ENCODE measurements around the gene ING5. TPM values are rescaled to one million over a fixed set of nuclear protein-coding genes. Genes with fewer than 3 reads are reported as not detected.

Gene ING5
- total RNA-seq, 1 experiment from 2014 or later = 32.1 TPM

DNA sequence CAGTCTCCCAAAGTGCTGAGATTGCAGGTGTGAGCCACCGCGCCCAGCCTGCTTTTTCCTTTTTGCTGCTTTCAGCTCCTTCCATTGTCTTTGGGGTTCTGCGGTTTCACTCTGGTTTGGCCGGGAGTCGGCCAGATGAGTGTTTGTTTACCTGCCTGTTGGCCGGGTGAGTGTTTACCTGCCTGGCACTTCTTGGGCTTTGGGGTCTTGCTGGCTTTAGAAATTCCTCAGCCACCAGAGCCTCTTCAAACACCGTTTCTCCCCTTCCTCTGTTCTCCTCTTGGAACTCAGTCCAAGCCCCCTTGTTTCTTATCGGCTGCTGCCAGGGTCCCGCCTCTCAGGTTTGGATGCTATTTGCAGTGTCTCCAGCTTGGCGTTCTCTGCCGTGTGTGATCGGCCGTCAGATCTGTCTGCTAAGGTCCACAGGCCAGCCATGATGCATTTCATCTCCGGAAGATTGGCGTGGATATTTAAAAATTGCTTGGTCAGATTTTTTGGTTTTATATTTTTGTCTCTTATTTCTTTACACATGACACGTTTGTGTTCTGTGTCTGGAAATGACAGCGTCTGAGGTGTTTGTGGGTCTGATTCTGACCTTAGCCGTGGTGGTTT is 60.6 kb downstream of the ING5 start:
- Histone ChIP-seq H4K20me1 (ENCODE audit: low read length) (no peaks in the 10 kb centered on the region), H3K27ac (ENCODE audit: low read length) (peak overlapping the region; percentile 82), H2AFZ (ENCODE audit: low read length) (no peak overlapping the region), H3F3A (ENCODE audit: low read length, unreplicated experiment) (peaks cover 8% of the 10 kb centered on the region), H3K4me1 (ENCODE audit: insufficient read depth, low read length) (peaks cover 13% of the 10 kb centered on the region), H3K27me3 (ENCODE audit: low read length) (no peaks in the 10 kb centered on the region), H3K36me3 (ENCODE audit: low read depth, low read length) (peaks cover 9% of the 10 kb centered on the region), H3K9ac (ENCODE audit: low read length) (no peak overlapping the region), H3K4me2 (ENCODE audit: low read length) (peak overlapping the region; percentile 78), H3K9me2 (replicated peaks; ENCODE audit: low read length) (no peaks in the 10 kb centered on the region), H3K4me3 (ENCODE audit: low read length) (peak overlapping the region; percentile 41; the same call in 1 of the 2 replicates), H3K79me2 (ENCODE audit: low read length) (no peaks in the 10 kb centered on the region), H3K9me3 (ENCODE audit: low read length) (no peaks in the 10 kb centered on the region)
- TF ChIP-seq EZH2 (IDR thresholded peaks at IDR 0.05; ENCODE audit: low read length, unreplicated experiment) (no peak), CTCF (conservative IDR thresholded peaks at IDR 0.05; ENCODE audit: low read depth, low read length) (no peak), EZH2phosphoT487 (IDR thresholded peaks at IDR 0.05; ENCODE audit: borderline replicate concordance, low read length) (no peak)
- ChIA-PET CTCF (interaction anchor here (0.6 kb wide), 1 partner anchor 68 kb away, joined by 3 read pairs; no protein-coding TSS in a partner anchor), POLR2A (ENCODE audit: unreplicated experiment) (interaction anchor here (0.7 kb wide), 1 partner anchor 88 kb away, joined by 3 read pairs; no protein-coding TSS in a partner anchor)
- DNase-seq = peak; percentile 73
- peak; percentile 76 for ATAC-seq
- intact Hi-C loops (cut with micrococcal nuclease) = no loop called here
- BruUV-seq (replicated peaks) = no TSS peak

- Histone ChIP-seq H2AFZ (ENCODE audit: low read length) (no peak overlapping the region), H3K4me3 (ENCODE audit: low read length) (peak overlapping the region; percentile 41; the same call in 1 of the 2 replicates), H3K27me3 (ENCODE audit: low read length) (no peaks in the 10 kb centered on the region), H3K79me2 (ENCODE audit: low read length) (no peaks in the 10 kb centered on the region), H3K36me3 (ENCODE audit: low read depth, low read length) (peaks cover 9% of the 10 kb centered on the region), H3K9me2 (replicated peaks; ENCODE audit: low read length) (no peaks in the 10 kb centered on the region), H3K4me2 (ENCODE audit: low read length) (peak overlapping the region; percentile 78), H3K4me1 (ENCODE audit: insufficient read depth, low read length) (peaks cover 13% of the 10 kb centered on the region), H3K27ac (ENCODE audit: low read length) (peak overlapping the region; percentile 82), H3K9ac (ENCODE audit: low read length) (no peak overlapping the region), H3K9me3 (ENCODE audit: low read length) (no peaks in the 10 kb centered on the region), H4K20me1 (ENCODE audit: low read length) (no peaks in the 10 kb centered on the region), H3F3A (ENCODE audit: low read length, unreplicated experiment) (peaks cover 8% of the 10 kb centered on the region)
- intact Hi-C loops (cut with micrococcal nuclease) = no loop called here
- TF ChIP-seq EZH2phosphoT487 (IDR thresholded peaks at IDR 0.05; ENCODE audit: borderline replicate concordance, low read length) = no peak
- no peak for TF ChIP-seq CTCF (conservative IDR thresholded peaks at IDR 0.05; ENCODE audit: low read depth, low read length)
- TF ChIP-seq EZH2 (IDR thresholded peaks at IDR 0.05; ENCODE audit: low read length, unreplicated experiment) = no peak
- BruUV-seq (replicated peaks) = no TSS peak
- ChIA-PET CTCF (interaction anchor here (0.6 kb wide), 1 partner anchor 67 kb away, joined by 3 read pairs; no protein-coding TSS in a partner anchor), POLR2A (ENCODE audit: unreplicated experiment) (interaction anchor here (0.7 kb wide), 1 partner anchor 88 kb away, joined by 3 read pairs; no protein-coding TSS in a partner anchor)
- ATAC-seq = peak; percentile 52
- peak; percentile 48 for DNase-seq
These were observed 61.1 kb downstream of the ING5 start for GRCh38 chr2:241762933-241763369.

All from PC-3 (cell line).